GM21619 (cell line): Measurements from ENCODE around the gene FRA10AC1.

Experiments
- ATAC-seq: cut with Tn5 transposase; IDR thresholded peaks from one replicate; pipeline ENCODE4 v1.9.1; 2021; ENCODE audit not compliant: unreplicated experiment

Gene FRA10AC1

DNA sequence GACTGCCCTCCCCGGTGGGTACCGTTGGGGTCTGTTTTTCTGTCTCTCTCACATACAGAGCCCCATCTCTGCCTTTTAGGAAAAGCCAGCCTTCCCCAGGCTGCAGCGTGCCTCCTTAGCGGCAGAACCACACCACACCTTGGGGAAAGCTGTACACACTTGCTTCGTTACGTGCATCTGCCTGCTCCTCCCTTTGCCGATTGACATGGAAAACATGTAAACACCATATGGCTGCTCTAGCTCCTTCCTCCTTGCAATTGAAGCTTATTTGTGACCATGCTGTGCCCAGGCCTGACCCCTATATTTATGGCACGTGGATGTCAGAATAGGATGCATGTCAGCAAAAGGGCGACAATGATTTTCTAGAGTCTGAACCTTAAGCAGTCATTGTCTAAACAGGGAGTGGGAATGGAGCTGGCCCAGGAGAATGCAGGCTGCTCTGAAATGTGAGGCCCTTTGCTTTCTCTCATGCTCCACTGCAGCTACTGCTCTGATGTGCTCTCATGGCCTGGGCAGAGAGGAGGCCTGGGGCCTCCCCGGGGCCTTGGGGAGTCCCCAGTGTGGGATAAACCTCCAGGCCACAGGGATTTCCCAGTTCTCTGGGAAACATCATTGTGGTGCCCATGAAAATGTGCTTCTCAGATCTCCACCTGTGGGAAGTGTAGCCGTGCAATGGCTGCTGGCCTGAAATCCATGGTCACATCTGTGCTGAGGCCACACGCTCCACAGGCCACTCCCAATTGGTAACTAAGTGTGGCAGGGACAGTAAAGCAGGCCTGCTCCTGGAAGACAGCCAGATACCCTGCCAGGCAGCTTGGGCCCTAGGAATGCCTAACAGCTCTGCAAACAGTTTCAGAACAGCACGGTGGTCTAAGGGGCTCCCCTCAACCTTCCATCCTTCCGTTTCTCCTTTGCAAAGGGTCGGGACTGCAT is 71.5 kb downstream of the FRA10AC1 start:
- no peak for ATAC-seq

GRCh38 chr10:93629647-93630305 is 72.6 kb downstream of the FRA10AC1 start:
- no peak for ATAC-seq

- no peak for ATAC-seq
Measured at GRCh38 chr10:93628858-93629257, 73.5 kb downstream of the FRA10AC1 start.

GRCh38 chr10:93622942-93623341 is 79.5 kb downstream of the FRA10AC1 start:
- ATAC-seq = no peak

DNA sequence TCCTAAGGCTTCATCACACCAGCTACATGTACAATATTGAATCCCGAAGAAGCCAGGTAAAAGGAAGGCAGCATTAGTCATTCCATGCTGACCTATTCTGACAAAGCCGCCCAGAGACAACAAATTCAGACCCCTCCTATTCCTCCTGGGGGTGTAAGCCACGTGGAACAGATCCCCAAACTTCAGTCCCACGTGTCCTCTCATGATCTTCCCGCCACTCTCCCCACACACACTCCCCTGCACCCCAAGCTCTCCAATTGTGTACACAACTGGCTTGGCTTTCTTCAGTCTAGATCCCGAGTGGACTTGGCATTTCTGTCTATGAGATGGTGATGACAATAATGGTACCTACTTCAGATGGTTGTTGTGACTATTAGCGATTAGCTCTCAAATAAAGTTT is 81.5 kb downstream of the FRA10AC1 start:
- ATAC-seq = no peak
